Liver (tissue), 3 donors: ENCODE results near the gene OR4C45.

Source experiments
- GABPA ChIP-seq, 2 donors: IDR thresholded peaks in 1 of 2; conservative IDR thresholded peaks in 1 of 2; 2 replicates each; pipeline ENCODE4 v1.6.1; 2016; ENCODE audit warnings: antibody characterized with exemption in 2 of 2, mild to moderate bottlenecking in 1 of 2, moderate library complexity in 1 of 2
- HNF4A ChIP-seq, 2 donors: conservative IDR thresholded peaks; 2 replicates each; pipeline ENCODE4 v1.6.1; 2016; ENCODE audit warnings: antibody characterized with exemption in 2 of 2, mild to moderate bottlenecking in 2 of 2
- SP1 ChIP-seq: IDR thresholded peaks from 2 replicates; pipeline ENCODE4 v1.6.1; 2018; ENCODE audit warnings: antibody characterized with exemption, mild to moderate bottlenecking
- TAF1 ChIP-seq: conservative IDR thresholded peaks from 2 replicates; pipeline ENCODE4 v1.6.1; 2016; ENCODE audit warnings: antibody characterized with exemption, mild to moderate bottlenecking
- TF ChIP-seq, protein P1 (sequence below): fragments of 150-350 bp; IDR thresholded peaks from 2 replicates; pipeline ENCODE4 v1.5.1; 2017; ENCODE audit warnings: improper control_type of control experiment, low read depth, low read length; ENCODE audit not compliant: missing input control
- donor health status: healthy.
- donor health status: healthy.

DNA sequence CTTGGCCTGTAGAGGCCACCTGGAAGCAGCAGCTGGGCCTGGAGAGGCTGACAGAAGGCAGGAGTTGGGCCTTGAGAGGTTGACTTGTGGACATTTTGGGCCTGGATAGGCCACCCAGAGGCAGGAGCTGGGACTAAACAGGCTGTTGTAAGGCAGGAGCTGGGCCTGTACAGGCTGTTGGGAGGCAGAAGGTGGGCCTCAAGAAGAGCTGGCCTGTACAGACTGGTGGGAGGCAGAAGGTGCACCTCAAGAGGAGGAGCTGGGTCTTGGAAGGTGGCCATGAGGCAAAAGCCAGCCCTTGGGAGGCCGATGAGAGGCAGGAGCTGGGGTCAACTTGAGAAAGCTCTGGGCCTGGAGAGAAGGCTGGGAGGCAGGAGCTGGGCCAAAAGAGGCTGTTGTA is 45.3 kb downstream of the OR4C45 start:
- TF ChIP-seq, protein P1, sequence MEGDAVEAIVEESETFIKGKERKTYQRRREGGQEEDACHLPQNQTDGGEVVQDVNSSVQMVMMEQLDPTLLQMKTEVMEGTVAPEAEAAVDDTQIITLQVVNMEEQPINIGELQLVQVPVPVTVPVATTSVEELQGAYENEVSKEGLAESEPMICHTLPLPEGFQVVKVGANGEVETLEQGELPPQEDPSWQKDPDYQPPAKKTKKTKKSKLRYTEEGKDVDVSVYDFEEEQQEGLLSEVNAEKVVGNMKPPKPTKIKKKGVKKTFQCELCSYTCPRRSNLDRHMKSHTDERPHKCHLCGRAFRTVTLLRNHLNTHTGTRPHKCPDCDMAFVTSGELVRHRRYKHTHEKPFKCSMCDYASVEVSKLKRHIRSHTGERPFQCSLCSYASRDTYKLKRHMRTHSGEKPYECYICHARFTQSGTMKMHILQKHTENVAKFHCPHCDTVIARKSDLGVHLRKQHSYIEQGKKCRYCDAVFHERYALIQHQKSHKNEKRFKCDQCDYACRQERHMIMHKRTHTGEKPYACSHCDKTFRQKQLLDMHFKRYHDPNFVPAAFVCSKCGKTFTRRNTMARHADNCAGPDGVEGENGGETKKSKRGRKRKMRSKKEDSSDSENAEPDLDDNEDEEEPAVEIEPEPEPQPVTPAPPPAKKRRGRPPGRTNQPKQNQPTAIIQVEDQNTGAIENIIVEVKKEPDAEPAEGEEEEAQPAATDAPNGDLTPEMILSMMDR, result no peak
- no peak for TF ChIP-seq HNF4A (conservative IDR thresholded peaks at IDR 0.05)
- TF ChIP-seq GABPA (IDR thresholded peaks at IDR 0.05 in 1 of 2, conservative IDR thresholded peaks at IDR 0.05 in 1 of 2), result no peak
- no peak for TF ChIP-seq SP1
- no peak for TF ChIP-seq TAF1
